Gastrocnemius medialis (tissue), 4 donors: ENCODE data around the gene PTDSS2. TPM values are rescaled to one million over a fixed set of nuclear protein-coding genes. Genes with fewer than 3 reads are reported as not detected.
A peak's percentile ranks its signal among the peaks of the same experiment; 100 is the strongest.

Experiments used
- ATAC-seq, 2 donors: fragments of 150-250 bp; one replicate each; pipeline ENCODE4 v1.9.1; 2016
- DNase-seq, 2 donors: peaks; one replicate each; pipeline ENCODE4 v3.0.0-alpha.2; 2019
- H3K27ac ChIP-seq, 4 donors: fragments of 200-600 bp; sonication (generic); 1 replicate in 1 of 4; 2 replicates in 3 of 4; pipeline ENCODE4 v1.5.1; 2016 to 2018; ENCODE audit warnings: mild to moderate bottlenecking in 2 of 4, moderate library complexity in 1 of 4
- H3K27me3 ChIP-seq, 3 donors: fragments of 200-600 bp; sonication (generic) in 2 of 3; 1 replicate in 1 of 3; 2 replicates in 2 of 3; pipeline versions ENCODE4 v1.5.1 to v1.6.0; 2016 to 2019; ENCODE audit warnings: mild to moderate bottlenecking in 1 of 3, moderate library complexity in 1 of 3
- H3K36me3 ChIP-seq, 2 donors: fragments of 200-600 bp; sonication (generic) in 1 of 2; one replicate each; pipeline ENCODE4 v1.5.1; 2017 to 2018
- H3K4me1 ChIP-seq, 2 donors: fragments of 200-600 bp; sonication (generic) in 1 of 2; one replicate each; pipeline ENCODE4 v1.5.1; 2016 to 2017; ENCODE audit warnings: mild to moderate bottlenecking in 2 of 2
- H3K4me3 ChIP-seq, 4 donors: fragments of 200-600 bp; sonication (generic) in 3 of 4; 1 replicate in 1 of 4; 2 replicates in 3 of 4; pipeline ENCODE4 v1.5.1; 2016 to 2019; ENCODE audit warnings: mild to moderate bottlenecking in 2 of 4
- H3K9me3 ChIP-seq, 3 donors: fragments of 200-600 bp; sonication (generic) in 2 of 3; 1 replicate in 1 of 3; 2 replicates in 2 of 3; pipeline ENCODE4 v1.5.1; 2016 to 2019
- CTCF ChIP-seq, 5 experiments: fragments of 450-650 bp in 3 of 5; fragments of 200-600 bp in 2 of 5; sonication (generic) in 2 of 5; IDR thresholded peaks in 4 of 5; conservative IDR thresholded peaks in 1 of 5; 1 replicate in 4 of 5; 2 replicates in 1 of 5; pipeline ENCODE4 v1.5.1; 2016 to 2019; ENCODE audit warnings: antibody characterized with exemption in 5 of 5, mild to moderate bottlenecking in 3 of 5, moderate library complexity in 3 of 5
- POLR2A ChIP-seq, 2 donors: fragments of 450-650 bp; IDR thresholded peaks; one replicate each; pipeline ENCODE4 v1.6.1; 2017; ENCODE audit warnings: antibody characterized with exemption in 2 of 2, mild to moderate bottlenecking in 2 of 2, moderate library complexity in 2 of 2
- in situ Hi-C, 4 donors: fragments of 200-750 bp; cut with MboI; loops; one replicate each; pipeline versions ENCODE4 v1.15.0 to v1.8.0; 2017; ENCODE audit warnings: low sequenced_read_pairs in 4 of 4
- intact Hi-C: fragments of 100-400 bp; cut with DNase I; formaldehyde crosslinking; loops from one replicate; pipeline ENCODE4 v1.15.1; 2023; ENCODE audit warnings: low total_unique reads
- total RNA-seq, 4 donors: library from RNA; depleted of rRNA; stranded (reverse); fragments of >200 nt; gene quantifications; one replicate each; pipeline versions ENCODE4 v1.1.0 to v1.2.3, GENCODE V29; 2016

The PTDSS2 gene
- total RNA-seq, 4 donors from 2014 or later, result 21.7 to 31.5 (median 23.7) TPM

GRCh38 chr11:494761-495536 is 44.9 kb downstream of the PTDSS2 start:
- H3K27me3 ChIP-seq, result no peaks in the 10 kb centered on the region
- no peaks in the 10 kb centered on the region for H3K9me3 ChIP-seq
- intact Hi-C loops (no loop called here), in situ Hi-C loops (no loop called here)
- H3K4me1 ChIP-seq, result no peaks in the 10 kb centered on the region
- peaks cover 4 to 76% of the 10 kb centered on the region in 2 donors for H3K36me3 ChIP-seq
- TF ChIP-seq CTCF (IDR thresholded peaks at IDR 0.05 in 4 of 5, conservative IDR thresholded peaks at IDR 0.05 in 1 of 5) (no peak), POLR2A (IDR thresholded peaks at IDR 0.05) (no peak)
- H3K27ac ChIP-seq, result peak overlapping the region in 1 of 4 donors; percentile 31
- H3K4me3 ChIP-seq, result no peak overlapping the region
- DNase-seq (peak in 1 of 2 donors; percentile 54), ATAC-seq (peak in 1 of 2 donors; percentile 59)

- Histone ChIP-seq H3K27ac (peak overlapping the region in 1 of 4 donors; percentile 31), H3K27me3 (no peaks in the 10 kb centered on the region), H3K4me1 (no peaks in the 10 kb centered on the region), H3K4me3 (no peak overlapping the region), H3K9me3 (no peaks in the 10 kb centered on the region), H3K36me3 (peaks cover 4 to 76% of the 10 kb centered on the region in 2 donors)
- DNase-seq, result no peak
- TF ChIP-seq CTCF (IDR thresholded peaks at IDR 0.05 in 4 of 5, conservative IDR thresholded peaks at IDR 0.05 in 1 of 5) (no peak), POLR2A (IDR thresholded peaks at IDR 0.05) (no peak)
- in situ Hi-C loops (no loop called here), intact Hi-C loops (no loop called here)
- no peak for ATAC-seq
Observed at GRCh38 chr11:495537-495931, 45.5 kb downstream of the PTDSS2 start.

DNA sequence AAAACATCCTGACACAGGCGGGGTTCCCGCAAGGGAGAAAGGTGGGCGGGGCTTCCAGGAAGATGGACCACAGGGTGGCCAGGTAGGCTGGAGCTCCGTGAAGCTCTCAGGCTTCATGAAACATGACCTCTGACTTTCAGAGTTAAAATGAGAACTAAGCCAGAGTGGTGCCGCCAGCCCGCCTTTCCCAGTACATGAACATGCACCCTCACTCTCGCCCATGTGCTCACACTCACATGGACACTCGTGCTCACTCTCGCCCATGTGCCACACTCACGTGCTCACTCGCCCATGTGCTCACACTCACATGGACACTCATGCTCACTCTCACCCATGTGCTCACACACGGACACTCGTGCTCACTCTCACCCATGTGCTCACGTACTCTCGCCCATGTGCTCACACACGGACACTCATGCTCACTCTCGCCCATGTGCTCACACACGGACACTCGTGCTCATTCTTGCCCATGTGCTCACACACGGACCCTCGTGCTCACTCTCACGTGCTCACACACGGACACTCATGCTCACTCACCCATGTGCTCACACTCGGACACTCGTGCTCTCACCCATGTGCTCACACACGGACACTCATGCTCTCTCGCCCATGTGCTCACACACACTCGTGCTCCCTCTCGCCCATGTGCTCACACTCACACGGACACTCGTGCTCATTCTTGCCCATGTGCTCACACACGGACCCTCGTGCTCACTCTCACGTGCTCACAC is 46.9 kb downstream of the PTDSS2 start:
- DNase-seq (no peak), ATAC-seq (no peak)
- no peaks in the 10 kb centered on the region for H3K9me3 ChIP-seq
- in situ Hi-C loops (no loop called here), intact Hi-C loops (no loop called here)
- TF ChIP-seq CTCF (IDR thresholded peaks at IDR 0.05 in 4 of 5, conservative IDR thresholded peaks at IDR 0.05 in 1 of 5) (no peak), POLR2A (IDR thresholded peaks at IDR 0.05) (no peak)
- peaks cover 4 to 81% of the 10 kb centered on the region in 2 donors for H3K36me3 ChIP-seq
- H3K27me3 ChIP-seq, result no peaks in the 10 kb centered on the region
- H3K4me1 ChIP-seq, result no peaks in the 10 kb centered on the region
- H3K4me3 ChIP-seq, result no peak overlapping the region
- no peak overlapping the region for H3K27ac ChIP-seq

DNA sequence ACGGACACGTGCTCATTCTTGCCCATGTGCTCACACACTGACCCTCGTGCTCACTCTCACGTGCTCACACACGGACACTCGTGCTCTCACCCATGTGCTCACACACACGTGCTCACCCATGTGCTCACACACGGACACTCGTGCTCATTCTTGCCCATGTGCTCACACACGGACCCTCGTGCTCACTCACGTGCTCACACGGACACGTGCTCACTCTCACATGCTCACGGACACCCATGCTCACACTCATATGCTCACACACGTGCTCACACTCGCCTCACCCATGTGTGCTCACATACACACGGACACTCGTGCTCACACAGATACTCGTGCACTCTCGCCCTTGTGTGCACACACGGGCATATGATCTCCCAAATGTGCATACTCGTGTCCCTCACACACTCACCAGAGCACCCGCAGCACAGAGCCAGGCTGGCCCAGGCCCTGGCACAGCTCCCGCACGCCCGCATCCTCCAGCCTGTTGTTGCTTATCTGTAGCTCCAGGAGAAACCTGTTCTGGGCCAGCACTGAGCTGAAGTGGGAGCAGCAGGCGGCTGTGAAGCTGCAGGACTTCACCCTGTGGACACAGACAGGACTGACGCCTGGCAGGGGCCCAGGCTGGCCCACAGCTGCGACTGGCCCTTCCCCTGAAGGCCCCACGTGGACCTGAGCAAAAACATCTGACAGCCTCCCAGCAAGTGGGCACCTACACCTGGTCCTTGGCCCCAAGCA is 47.7 kb downstream of the PTDSS2 start:
- no peak overlapping the region for H3K27ac ChIP-seq
- no peak for ATAC-seq
- H3K27me3 ChIP-seq, result no peaks in the 10 kb centered on the region
- H3K36me3 ChIP-seq, result peaks cover 4 to 81% of the 10 kb centered on the region in 2 donors
- no peak for TF ChIP-seq CTCF (IDR thresholded peaks at IDR 0.05 in 4 of 5, conservative IDR thresholded peaks at IDR 0.05 in 1 of 5)
- TF ChIP-seq POLR2A (IDR thresholded peaks at IDR 0.05), result no peak
- intact Hi-C loops, result no loop called here
- H3K4me1 ChIP-seq, result no peaks in the 10 kb centered on the region
- DNase-seq, result no peak
- no peaks in the 10 kb centered on the region for H3K9me3 ChIP-seq
- H3K4me3 ChIP-seq, result no peak overlapping the region
- in situ Hi-C loops, result no loop called here
